ENCODE results near the gene EPN3.

Gene EPN3

GRCh38 chr17:50550661-50551432 is 18.3 kb downstream of the EPN3 start:
- DNase-seq (ENCODE audit: low read depth), result no peak

GRCh38 chr17:50551433-50551815 is 18.9 kb downstream of the EPN3 start:
- no peak for DNase-seq (ENCODE audit: low read depth)

- DNase-seq (ENCODE audit: low read depth), result no peak
Measured at GRCh38 chr17:50551884-50552283, 19.3 kb downstream of the EPN3 start.

DNA sequence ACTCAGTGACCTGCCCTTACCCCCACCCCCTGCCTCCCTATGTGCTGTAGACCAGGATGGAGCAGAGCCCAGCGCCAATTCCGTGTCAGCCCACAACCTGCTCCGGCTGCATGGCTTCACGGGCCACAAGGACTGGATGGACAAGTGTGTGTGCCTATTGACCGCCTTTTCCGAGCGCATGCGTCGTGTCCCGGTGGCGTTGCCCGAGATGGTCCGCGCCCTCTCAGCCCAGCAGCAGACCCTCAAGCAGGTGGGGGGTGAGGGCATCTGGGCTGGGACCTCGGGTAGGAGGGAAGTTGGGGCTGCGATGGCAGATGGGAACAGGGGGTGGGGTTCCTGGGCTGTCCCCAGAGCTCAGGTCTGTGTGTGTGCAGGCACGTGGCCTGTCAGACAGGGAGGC is 21.7 kb downstream of the EPN3 start:
- DNase-seq (ENCODE audit: low read depth), result no peak

GRCh38 chr17:50556803-50557202 is 24.3 kb downstream of the EPN3 start:
- DNase-seq (ENCODE audit: low read depth), result no peak

DNA sequence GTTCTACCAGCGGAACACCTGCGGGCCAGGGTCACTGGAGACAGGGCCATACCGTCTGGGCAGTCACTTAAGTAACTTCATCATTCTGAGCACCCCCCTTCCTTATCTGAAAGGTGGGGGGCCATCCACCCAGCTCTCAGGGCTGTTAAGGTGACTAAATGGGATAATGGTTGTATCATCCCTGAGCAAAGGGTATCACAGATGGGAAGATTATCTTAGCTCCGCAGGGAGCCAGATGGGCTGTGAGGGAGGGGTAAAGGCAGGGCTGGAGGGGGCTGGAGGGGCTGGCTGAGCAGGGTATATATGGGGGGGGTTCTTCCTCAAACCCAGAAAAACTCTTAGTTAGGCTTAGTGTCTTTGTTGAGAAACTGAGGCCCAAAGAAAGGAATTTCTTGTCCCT is 25.1 kb downstream of the EPN3 start:
- no peak for DNase-seq (ENCODE audit: low read depth)

- DNase-seq (ENCODE audit: low read depth), result no peak
Measured at GRCh38 chr17:50558091-50558490, 25.6 kb downstream of the EPN3 start.

- DNase-seq (ENCODE audit: low read depth), result no peak
Measured at GRCh38 chr17:50558581-50558940, 26.0 kb downstream of the EPN3 start.

DNA sequence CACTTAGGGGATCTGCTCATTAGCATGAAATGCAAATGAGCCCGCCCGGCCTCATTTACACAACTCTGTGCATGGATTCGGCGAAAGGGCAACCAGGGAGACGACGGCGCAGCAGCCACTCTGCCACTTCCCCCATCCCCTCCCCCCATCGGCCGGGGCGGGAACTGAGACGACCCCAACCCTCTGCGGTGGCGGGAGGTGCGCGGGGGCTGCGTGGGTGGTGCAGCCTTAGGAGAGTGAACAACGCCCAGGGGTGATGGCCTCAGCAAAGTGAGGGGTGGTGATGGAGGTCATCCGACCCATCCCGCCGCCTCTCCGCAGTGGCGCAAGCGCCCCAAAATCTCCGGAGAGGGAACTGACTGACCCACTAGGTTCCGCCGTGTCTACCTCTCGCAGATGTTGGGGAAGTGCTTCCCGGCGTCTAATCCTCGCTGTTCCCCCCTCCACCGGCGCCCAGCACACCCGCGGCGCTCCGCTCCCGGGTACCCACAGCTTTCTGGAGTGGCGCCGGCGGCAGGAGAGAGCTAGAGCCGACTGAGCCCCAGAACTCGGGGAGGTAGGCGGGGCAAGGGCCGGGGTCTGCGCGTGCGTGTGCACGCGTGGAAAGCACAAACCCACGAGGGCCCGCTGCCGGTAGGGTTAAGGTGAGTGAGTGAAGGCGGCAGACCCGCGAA is 26.5 kb downstream of the EPN3 start:
- no peak for DNase-seq (ENCODE audit: low read depth)

GRCh38 chr17:50559674-50560184 is 27.2 kb downstream of the EPN3 start:
- no peak for DNase-seq (ENCODE audit: low read depth)

DNA sequence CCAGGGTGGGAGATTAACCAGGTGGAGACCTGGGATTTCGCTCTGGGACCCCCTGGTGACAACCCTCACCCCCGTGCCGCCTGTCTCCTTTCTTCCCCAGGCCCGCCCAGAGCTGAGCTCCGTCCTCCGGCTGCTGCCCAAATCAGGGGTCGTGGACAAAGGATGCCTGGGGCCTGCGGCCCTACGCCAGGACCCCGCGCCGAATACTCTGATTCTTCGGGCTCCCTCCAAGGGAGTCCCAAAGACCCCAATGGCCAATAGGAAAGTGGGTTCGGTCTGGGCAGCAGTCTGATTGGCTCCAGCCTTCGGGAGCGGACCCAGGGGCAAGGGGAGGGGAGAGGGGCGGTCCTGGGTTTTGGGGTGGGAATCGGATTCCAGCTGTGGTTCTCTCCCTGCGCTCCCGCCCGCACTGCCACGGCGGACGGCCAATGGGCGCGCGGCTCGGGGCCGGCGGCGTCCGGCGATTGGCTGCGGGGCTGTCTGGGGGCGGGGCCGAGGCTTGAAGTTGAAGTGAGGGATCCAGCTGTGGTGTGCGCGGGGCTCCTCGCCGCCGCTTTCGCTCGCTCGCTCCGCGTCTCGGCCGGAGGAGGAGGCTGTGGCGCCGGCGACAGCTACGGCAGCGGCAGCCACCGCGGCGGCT is 27.8 kb downstream of the EPN3 start, which contains the start of gene CACNA1G:
Gene CACNA1G, plus strand, starts transcription at position 531 of the 640 bp plus-strand sequence. CDS start 745 bp downstream, outside the sequence.
- peak; percentile 74 for DNase-seq (ENCODE audit: low read depth)

DNA sequence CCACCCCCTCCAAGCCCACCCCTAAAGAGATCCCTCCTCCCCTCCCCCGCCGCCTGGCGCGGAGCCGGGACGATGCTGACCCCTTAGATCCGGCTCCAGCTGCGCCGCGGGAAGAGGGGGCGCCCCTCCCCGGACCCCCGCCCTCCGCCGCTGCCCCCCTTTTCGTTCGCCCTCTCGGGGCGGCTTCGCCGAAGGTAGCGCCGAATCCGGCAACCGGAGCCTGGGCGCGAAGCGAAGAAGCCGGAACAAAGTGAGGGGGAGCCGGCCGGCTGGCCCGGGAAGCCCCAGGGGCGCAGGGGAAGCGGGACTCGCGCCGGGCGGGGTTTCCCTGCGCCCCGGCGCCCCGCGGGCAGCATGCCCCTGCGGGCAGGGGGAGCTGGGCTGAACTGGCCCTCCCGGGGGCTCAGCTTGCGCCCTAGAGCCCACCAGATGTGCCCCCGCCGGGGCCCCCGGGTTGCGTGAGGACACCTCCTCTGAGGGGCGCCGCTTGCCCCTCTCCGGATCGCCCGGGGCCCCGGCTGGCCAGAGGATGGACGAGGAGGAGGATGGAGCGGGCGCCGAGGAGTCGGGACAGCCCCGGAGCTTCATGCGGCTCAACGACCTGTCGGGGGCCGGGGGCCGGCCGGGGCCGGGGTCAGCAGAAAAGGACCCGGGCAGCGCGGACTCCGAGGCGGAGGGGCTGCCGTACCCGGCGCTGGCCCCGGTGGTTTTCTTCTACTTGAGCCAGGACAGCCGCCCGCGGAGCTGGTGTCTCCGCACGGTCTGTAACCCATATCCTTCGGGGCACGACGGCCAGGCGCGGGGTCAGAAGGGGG is 28.6 kb downstream of the EPN3 start:
- DNase-seq (ENCODE audit: low read depth), result no peak

GRCh38 chr17:50561746-50562141 is 29.2 kb downstream of the EPN3 start:
- no peak for DNase-seq (ENCODE audit: low read depth)

DNA sequence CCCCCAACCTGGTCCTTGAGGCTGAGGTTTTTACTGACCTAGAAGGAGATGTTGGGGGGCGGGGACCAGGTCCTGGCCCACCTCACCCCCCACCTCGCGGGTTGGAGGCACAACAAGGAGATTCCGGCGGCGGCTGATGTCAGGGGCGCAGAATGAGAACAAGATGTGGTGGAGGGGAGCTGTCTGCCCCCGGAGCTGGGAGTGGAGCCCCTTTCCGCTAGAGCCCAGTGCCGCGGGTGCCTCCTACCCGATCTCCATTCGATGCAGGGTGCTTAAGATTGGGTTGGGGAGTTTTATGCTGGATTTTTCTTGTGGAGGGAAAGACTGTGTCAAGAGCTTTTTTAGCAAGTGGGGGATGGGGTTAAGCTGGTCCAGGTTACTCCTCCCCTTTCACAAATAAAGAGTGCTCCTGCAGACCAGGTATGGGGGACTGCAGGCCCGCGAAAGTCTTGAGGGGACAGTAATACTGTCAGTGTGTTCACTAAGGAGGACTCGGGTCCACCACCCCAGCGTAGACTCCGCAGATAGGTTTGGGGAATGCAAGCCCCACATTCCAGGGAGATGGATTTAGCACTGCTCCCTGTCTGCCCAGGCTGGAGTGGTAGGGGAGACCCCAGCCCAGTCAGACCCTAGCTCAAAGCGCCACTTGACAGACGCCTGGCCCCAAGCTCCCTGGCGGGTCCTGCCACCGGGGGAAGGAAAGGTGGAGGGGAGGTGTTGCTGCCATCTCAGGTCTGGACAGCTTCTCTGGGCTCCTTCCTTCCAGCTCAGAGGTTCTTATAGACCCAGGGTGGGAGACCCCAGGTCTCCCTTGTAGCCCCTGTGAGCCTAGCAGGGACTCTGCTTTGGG is 29.9 kb downstream of the EPN3 start:
- DNase-seq (ENCODE audit: low read depth), result no peak

- no peak for DNase-seq (ENCODE audit: low read depth)
Measured at GRCh38 chr17:50563092-50563511, 30.6 kb downstream of the EPN3 start.

DNA sequence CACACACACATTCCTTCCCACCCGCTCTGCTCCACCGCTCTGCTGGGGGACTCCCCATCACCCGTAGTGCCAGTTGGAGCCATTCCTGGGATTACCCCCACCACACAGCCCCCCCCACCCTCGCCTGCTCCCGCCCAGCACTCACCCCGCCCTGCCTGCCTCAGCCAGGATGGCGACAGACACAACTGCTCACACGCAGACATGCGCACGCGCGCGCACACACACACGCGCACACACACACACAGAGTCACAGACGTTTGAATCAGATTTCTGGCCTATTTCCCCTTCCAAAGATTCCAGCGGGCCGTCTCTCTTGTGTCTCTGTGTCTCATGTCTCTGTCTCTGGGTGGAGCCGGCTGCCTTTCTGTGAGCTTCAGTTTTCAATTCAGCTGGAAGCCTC is 32.4 kb downstream of the EPN3 start:
- no peak for DNase-seq (ENCODE audit: low read depth)

DNA sequence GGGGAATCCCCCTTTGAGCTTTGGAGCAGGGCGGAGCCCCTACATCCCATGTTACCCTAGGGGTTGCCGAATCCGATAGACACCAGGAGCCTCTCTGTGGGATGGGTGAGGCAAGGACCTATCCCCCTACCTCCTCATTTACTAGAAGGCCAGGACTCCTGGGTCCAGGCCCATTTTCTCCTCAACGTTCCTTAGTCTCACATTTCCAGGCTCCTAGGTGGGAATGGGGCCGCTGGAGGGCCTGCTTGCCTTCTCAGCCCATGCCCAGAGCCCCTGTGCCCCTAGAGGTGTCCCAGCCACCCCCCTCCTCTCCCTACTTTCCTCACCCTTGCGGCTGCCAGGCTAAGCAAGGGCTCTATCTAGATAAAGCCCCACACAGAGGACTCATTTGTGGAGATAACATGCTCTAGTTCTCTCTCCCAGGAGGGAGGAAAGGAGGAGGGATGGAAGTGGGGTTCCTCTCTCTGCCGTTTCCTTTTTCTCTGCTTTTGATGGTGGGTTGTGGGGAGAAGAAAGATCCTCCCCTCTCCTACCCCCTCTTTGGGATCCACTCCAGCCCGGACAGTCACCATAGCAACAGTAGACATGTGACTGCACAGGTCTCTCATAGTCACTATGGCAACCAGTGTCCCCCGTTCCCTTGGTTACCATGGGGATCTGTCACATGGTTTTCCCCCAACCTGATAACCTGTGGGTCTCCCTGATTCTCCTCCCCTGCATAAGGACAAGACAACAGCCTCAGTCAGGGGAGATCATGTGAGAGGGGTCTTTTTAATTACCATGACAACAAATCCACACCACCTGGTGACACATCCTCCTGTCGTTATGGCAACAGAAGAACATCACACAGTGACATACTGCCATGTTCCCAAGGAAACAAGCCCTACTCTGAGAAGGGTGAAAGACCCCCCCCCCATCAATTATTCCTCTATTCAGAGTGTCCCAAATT is 33.1 kb downstream of the EPN3 start:
- no peak for DNase-seq (ENCODE audit: low read depth)

- DNase-seq (ENCODE audit: low read depth), result no peak
Measured at GRCh38 chr17:50566886-50567285, 34.4 kb downstream of the EPN3 start.

- no peak for DNase-seq (ENCODE audit: low read depth)
Measured at GRCh38 chr17:50568659-50569058, 36.1 kb downstream of the EPN3 start.

GRCh38 chr17:50569592-50569991 is 37.1 kb downstream of the EPN3 start:
- DNase-seq (ENCODE audit: low read depth), result no peak

Data from stimulated activated CD8-positive, alpha-beta memory T cell treated with anti-CD3 and anti-CD28 coated beads, Interleukin-12 subunit alpha, Interleukin-12 subunit beta, amount 100 ng/mL, for 1 hour (primary cell).